Cerebellar nuclear complex (tissue), 1 donor: ENCODE data around the gene IL7R.
"Not testable (repeated sequence)": the region's sequence is repeated elsewhere in the genome, so short reads cannot be mapped to it uniquely, and the experiment has no call there.

Experiments
- DNase-seq, 2 experiments: peaks; one replicate each; lab custom pipeline; 2025; lab: John Stamatoyannopoulos, UW

The IL7R gene

DNA sequence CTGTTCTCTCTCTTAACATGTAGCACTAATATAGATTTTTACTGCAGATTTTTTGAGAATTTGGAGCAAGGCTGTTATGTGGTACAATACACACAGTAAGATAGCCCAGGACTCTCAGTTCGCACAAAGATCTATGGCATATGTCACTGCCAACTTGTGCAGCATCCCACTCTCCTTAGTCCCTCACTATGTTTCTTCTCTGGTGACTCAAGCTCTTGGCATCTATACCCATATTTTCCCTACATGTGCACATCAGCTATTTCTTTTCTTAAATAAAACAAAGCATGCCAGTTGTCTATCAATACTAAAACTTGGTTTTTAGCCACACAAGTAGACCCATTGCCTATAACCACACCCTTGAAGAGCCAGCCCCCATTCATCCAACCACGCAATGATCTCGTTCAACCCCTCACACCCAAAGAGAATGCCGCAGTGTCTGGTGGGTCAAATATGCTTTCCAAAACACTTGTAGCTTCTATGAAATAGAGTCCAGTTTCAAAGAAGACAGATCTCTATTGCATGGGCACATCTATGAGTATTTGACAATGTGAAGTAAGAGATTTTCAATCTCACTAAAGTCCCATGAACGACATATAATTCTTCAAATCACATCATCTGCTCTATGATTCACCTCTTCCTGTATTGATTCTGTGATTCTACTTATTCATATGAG lies 18.2 kb upstream of the IL7R start:
- DNase-seq: no peak

DNA sequence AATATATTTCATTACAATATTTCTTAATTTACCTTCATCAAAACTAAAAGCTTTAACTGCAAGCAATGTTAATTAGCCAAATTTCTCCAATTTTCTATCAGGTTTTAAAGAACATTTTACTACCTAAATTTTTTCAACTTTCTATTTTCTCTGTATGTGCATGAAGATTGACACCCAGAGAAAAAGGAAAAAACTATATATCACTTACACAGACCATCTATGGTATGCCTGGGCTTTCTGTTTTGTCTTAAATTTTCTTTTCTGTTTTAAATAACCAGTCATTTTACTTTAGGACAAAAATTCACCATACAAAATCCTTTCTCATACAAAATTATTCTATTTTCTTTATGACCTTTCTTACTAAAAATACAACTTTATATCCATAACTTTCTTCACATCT lies 13.8 kb upstream of the IL7R start:
- DNase-seq: no peak

DNA sequence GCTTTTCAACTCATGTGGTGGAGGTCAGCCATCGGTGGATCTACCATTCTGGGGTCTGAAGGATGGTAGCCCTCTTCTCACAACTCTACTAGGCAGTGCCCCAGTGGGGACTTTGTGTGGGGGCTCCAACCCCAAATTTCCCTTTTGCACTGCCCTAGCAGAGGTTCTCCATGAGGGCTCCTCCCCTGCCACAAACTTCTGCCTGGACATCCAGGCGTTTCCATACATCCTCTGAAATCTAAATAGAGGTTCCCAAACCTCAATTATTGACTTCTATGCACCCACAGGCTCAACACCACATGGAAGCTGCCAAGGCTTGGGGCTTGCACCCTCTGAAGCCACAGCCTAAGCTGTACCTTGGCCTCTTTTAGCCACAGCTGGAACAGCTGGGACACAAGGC lies 11.2 kb upstream of the IL7R start:
- DNase-seq: not testable (repeated sequence)

DNA sequence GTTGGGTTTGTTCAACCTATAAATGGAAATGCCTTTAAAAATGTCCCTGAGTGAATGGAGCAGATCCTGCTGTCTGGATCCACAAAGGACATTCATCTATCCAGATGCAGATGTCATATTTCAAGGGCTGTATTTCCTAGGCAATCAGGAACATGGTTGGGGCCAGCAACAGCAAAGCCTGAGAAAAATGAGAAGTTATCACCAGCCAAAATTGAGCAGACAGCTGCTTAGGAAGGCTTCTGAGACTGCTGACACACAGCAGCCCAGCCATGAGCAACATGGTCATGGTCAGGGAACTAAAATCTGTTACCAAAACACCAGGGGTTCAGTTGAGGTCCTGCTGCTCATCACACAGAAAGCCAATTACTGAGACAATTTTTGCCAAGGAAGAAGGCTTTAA lies 9.2 kb upstream of the IL7R start:
- no peak for DNase-seq

DNA sequence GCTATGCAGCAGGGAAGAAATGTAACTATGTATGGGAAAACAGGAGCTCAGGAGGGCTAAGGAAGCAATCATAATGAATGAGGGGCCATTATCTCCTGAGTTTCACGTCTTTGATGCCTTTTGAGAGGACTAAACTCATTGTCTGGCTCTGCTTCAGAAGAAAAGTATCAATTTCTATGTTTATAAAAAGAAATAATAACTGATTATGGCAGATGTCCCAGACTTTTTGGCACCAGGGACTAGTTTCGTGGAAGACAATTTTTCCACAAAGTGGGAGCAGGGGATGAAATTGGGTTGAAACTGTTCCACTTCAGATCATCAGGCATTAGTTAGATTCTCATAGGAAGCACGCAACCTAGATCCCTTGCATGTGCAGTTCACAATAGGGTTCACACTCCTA lies 8.7 kb upstream of the IL7R start:
- no peak for DNase-seq

DNA sequence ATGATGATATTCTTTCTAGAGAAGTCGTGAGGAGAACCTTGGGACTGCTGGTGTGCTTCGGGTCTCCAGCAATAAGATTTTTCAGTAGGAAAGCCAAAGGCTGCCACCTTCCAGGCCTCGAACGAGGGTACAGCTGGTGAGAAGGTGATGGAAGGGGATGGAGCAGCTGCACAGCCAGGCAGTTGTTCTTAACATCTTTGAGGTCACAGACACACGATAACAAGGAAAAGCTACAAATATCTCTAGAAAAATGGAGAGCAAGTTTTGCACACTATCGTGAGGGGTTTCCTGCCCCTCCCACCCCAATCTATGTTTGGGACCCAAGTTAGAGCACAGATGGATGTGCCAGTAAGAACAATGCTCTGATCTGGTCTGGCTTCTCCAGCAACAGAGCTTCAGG lies 6.8 kb upstream of the IL7R start:
- DNase-seq: no peak

DNA sequence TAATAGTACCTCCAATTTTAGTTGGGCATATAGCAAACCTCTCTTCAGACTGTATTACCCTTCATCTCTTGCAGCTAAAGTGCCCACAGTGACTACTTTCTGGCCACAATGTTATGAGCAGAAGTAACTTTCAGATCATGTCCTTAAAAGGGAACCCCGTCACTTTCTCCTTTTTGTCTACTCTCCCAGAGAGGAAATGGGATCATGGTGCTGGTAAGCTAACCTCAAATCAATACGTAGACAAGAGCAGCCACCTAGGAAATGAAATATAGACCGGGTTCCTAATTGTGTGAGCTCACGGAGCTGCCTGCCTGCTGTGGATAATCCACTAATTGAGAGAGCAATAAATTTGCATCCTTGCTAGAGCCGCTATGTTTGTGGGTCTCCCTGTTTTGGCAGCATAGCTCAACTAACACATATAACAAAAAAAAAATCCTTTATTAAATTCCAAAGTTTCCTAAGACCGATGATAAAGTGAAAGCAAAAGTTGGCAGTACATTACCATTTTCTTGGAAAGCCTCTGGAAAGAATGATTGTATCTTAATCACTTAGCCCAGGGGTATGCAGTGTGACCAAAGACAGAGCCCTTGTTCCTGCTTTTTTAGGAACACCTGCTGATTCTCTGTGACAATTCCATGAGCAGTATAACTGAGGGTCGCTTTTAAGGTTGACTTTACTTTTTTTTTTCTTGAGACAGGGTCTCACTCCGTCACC lies 5.6 kb upstream of the IL7R start:
- no peak for DNase-seq

DNA sequence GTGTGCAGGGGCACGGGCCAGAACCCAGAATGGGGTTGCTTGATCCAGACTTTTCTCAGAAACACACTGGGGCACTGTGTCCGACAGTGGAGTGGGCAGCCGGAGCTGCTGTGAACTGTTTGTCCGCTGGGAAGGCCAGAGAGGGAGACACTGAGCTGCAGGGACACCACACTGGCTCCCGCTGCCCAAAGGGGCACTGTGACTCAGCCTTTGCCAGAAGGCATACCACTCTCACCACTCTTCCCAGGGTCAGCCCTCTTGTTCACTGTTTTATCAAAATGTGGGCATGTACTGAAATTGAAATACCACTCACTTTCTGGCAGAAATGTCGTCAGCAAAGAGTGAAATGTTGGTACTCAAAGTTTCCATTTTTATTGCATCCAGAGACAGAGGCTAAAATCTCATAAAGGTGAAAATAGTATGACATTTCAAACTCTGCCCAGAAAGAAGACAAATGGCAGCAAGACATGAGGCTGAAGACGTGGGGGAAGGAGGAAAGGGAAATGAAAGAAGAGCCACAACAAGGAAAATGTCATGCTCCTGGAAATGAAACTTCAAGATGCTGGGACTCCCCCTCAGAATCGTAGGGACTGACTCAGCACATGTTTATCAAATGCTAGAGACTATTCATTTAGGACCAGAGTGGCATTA lies 4.5 kb upstream of the IL7R start:
- no peak for DNase-seq

DNA sequence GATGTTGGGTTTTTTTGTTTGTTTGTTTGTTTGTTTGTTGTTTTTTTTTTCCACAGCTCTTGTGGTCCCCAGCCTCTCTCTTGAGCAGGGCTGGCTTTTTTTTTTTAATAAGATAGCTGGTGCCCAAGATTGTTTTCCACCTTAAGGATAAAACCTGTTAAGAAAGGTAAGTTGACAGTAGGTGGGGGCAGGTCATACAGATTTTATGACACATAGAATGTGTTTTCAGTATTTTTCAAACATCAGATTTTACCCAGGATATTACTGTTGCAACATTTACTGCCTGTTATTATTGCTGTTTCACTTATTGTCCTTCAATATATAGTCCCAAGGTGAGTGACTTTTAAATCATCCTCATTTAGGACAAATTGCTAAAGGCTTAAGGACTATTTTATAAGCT lies 3.9 kb upstream of the IL7R start:
- no peak for DNase-seq

DNA sequence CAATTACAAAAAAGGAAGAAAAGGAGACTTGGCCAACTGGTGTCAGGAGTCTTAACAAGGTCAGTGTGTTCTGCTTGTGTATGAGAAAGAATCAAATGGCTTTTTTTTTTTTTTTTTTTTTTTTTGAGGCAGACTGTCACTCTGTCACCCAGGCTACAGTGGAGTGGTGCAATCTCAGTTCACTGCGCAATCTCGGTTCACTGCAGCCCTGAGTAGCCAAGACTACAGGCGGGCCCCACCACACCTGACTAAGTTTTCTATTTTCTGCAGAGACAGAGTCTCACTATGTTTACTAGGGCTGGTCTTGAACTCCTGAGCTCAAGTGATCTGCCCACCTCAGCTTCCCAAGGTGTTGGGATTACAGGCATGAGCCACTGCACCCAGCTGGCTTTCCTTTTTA lies 3.1 kb upstream of the IL7R start:
- no peak for DNase-seq

DNA sequence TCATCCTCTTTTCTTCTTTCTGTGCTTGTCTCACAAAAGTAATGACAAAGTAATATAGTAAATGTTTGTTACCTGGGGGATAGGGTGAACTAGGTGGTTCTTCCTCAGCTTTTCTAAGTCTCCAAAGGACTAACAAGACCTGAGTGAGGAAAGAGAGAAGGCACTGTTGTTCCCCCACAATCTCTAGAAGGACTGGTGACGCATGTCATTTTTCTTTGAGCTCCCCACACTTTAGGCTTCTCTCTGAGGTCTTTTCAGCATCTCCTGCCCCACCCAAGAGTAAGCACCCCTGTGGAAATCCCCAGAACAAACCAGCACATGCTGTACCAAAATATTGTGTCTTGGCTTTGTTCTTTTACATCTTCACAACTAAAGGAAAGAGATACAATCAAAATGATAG lies 2.4 kb upstream of the IL7R start:
- no peak for DNase-seq

DNA sequence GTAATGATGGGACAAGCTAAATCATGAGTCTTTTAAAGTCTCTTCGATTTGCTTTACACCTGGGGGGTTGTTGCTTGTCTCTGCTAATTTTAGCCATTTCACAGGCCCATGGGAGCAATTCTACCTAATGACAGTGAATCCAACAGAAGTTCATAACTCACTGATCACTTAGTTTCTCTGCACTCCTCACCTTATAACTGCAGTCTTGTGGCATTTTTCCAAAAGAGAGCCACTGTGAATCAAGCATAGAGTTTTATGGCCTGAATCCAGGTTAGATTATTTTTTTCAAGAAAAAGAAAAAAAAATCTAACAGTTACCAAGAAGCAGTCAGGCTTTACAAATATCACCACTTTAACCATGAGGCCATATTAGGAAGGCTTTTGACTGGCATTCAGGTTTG lies 1.5 kb upstream of the IL7R start:
- DNase-seq: no peak

DNA sequence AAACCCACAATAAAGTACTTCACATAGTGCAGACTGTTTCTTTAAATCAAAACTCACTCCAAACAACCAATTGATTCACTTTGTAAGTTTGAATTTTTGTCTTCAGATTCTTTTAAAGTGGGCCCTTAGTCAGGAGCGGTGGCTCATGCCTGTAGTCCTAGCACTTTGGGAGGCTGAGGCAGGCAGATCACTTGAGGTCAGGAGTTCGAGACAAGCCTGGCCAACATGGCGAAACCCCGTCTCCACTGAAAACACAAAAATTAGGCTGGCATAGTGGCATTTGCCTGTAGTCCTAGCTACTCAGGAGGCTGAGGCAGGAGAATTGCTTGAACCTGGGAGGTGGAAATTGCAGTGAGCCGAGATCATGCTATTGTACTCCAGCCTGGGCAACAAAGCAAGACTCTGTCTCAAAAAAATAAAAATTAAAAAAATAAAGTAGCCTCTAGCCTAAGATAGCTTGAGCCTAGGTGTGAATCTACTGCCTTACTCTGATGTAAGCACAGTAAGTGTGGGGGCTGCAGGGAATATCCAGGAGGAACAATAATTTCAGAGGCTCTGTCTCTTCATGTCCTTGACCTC lies 416 bp upstream of the IL7R start:
- not testable (repeated sequence) for DNase-seq

DNA sequence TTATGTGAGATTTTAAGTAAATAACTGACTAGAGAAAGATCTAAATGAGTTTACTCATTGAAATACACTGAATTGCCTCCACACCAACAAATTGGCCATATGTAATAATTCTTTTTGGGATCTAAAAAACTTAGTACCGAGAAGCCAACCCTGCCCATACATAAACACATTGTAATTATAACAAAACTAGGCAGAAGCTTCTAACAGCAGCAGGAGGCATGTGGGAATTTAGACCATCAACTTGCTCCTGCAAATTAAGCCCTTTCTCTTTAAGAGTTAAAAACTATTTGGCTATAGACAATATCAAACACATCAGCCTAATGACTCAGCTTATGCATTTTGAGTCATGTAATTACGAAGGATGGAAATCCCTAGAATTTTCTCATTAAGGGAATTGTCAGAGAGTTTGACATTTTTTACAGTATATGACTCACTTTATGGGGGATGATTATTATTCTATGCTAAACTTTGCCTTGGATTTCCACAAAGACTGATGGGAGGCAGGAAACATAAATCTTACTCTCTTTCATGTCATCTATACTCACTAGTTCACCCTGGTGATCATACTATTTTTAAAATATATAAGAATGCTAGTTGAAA lies 1.0 kb downstream of the IL7R start:
- DNase-seq: no peak

DNA sequence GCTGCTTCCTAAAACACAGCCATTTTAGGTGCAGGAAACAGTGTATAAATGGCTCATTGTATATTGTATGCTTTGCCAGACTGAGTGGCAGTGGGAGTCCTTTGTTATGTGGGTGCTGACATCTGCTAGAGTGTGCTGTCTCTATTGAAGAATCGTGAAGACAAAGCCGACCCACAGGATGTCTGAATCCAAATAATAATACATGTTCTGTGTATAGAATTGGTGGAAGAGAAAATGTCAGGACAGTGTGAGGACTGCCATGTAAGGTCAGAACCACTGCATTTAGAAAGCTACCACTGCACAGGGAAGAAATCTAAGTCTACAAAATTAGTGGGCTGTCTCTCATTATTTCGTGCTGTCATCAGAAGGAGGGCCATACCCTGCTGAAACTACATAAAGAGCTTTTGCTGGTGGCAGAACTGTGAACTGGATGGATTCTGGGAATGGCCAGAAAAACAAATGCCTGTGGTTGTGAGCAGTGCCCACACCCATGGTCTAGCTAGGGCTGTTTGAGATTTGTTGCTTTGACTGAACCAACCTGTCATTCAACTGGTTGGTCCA lies 2.5 kb downstream of the IL7R start:
- no peak for DNase-seq

DNA sequence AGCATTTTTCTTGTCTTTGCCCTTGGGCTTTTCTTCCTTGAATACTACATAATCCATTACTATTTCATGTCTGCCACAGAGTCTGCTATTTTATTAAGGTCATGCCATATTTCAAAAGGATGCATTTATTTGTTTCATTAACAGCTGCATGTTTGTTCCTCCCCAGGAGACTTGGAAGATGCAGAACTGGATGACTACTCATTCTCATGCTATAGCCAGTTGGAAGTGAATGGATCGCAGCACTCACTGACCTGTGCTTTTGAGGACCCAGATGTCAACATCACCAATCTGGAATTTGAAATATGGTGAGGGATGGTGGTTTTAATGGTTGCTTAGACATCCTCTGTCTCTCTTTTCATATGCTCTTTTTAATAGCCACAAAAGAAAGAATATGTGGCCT lies 4.0 kb downstream of the IL7R start:
- no peak for DNase-seq

DNA sequence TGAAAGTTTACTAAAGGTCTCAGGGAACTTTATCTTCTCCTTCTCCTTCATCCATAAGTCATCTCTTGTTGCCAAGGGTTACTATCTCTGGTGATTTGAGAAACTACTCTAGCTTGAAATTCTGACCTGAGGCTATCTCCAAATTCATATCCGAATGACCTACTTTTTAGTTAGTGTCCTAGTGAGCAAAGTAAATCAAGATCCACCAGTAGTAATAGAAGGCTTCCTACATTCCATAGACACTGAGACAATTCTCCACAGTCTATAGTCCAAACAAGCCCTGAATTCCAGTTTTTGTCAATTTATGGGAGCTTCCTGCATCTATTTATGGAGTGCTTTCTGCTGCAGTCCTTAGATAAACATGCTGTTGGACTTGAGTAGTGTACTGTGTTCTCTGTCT lies 5.0 kb downstream of the IL7R start:
- no peak for DNase-seq

DNA sequence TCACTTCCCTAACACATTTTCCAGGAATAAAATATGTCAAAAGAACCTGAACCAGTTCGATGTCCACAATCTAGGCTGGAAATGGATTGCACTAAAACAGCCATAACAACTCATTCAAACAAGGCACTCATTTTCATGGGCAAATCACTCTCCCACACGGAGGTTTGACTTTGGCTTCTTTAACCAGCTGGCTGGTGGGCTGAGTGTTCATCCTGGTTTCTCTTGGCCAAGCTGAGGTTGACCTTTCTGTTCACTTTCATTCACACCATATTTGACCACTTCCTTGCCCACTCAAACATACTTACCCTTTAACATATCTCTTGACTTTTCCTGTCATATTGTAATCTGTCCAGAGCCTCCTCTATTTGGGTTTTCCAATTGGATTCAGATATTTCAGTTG lies 5.4 kb downstream of the IL7R start:
- DNase-seq: no peak

DNA sequence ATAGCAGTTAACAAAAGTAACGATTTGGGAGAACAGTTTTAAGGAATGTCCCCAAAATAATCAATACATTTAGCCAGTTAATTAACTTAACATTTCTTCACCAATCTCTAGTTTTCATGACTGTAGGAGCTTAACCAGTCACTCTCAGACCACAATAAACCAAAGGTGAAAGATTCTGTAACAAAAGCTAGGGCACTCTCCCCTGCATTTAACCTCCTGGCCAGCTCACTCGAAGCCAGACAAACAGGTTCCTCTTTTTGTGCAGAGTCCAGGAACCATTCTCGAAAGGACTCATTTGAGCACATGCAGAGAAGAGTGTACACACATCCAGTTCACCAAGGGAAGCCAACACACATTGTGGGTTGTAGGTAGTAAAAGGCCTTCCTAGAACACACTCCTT lies 6.5 kb downstream of the IL7R start:
- DNase-seq: no peak

DNA sequence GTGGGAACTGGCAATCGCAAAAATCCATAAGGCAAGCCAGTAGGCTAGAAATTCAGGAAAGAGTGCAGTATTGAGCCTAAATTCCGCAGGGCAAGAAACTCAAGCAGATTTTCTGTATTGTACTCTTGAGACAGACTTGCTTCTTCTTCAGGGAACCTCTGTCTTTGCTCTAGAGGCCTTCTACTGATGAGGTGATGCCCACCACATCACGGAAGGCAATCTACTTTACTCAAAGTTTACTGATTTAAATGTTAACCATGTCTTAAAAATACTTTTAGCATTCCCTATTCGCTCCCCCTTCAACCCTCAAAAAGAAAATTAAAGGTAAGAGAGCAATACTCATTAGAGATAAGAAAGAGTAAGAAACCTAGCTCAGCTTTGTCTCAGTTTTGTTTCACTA lies 11.3 kb downstream of the IL7R start:
- DNase-seq: no peak

DNA sequence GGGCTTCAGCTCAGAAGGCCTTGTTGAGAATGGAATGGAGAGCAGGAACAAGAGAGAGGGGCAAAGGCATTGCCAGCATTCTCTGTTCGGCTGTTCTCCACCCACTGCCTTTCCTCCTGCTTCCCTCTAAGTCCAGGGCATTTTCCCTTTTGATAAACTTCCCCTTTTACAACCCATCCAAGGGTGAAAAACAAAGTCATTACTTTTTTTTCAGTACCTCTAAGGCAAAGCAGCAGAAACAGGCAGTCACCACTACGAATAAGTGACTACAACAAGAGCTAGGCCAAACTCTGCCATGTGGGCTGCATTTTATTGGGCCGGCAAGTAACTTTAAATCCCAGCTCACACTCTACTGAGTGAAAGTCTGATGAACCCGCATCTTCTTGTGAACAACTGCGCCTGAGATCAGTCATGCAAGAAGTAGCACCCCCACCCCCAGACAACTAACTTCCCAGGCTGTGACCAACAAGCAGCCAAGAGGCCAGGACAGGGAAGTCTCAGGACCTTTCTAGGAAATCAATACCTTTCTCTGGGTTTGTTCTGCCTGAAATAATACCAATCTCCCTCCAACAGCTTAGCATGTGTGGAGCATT lies 13.1 kb downstream of the IL7R start:
- DNase-seq: no peak

DNA sequence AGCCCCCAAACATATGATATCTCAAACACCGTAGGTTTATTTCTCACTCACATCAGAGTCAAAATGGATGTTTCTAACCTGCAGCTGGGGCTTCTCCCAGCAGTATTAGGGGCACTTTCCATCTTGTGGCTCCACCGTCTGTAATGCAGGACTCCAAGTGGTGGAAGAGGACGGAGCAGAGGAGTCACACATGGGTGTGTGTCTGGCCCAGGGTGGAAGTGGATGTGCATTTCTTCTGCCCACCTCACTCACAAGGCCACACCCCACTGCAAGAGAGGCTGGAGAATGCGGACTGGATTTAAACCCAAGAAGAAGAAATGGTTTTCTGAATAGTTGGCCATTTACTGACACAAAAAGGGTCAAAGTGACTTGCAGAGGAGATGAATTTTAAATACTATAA lies 13.9 kb downstream of the IL7R start:
- DNase-seq: no peak
